Tibial artery (tissue), 4 donors: ENCODE results near the gene TTLL8.
A peak's percentile ranks its signal among the peaks of the same experiment; 100 is the strongest.

ENCODE experiments used
- DNase-seq, 2 donors: peaks; one replicate each; pipeline ENCODE4 v3.0.0-alpha.2; 2019
- H3K27ac ChIP-seq, 2 donors: fragments of 200-600 bp; sonication (generic) in 1 of 2; 1 replicate in 1 of 2; 2 replicates in 1 of 2; pipeline ENCODE4 v1.5.1; 2018 to 2019; ENCODE audit warnings: mild to moderate bottlenecking in 1 of 2
- H3K27me3 ChIP-seq, 2 donors: fragments of 200-600 bp; sonication (generic) in 1 of 2; one replicate each; pipeline versions ENCODE4 v1.5.1 to v1.6.0; 2016 to 2019
- H3K36me3 ChIP-seq, 3 donors: fragments of 200-600 bp; sonication (generic) in 2 of 3; one replicate each; pipeline ENCODE4 v1.5.1; 2016 to 2019; ENCODE audit warnings: mild to moderate bottlenecking in 2 of 3
- H3K4me1 ChIP-seq, 4 donors: fragments of 200-600 bp; sonication (generic) in 2 of 4; 1 replicate in 3 of 4; 2 replicates in 1 of 4; pipeline ENCODE4 v1.5.1; 2016 to 2019
- H3K4me3 ChIP-seq, 2 donors: fragments of 200-600 bp; sonication (generic) in 1 of 2; 1 replicate in 1 of 2; 2 replicates in 1 of 2; pipeline ENCODE4 v1.5.1; 2018 to 2019; ENCODE audit warnings: mild to moderate bottlenecking in 2 of 2
- H3K9me3 ChIP-seq, 3 donors: fragments of 200-600 bp; sonication (generic) in 1 of 3; one replicate each; pipeline ENCODE4 v1.5.1; 2016 to 2019
- intact Hi-C: fragments of 100-400 bp; cut with DNase I; formaldehyde crosslinking; loops from one replicate; pipeline ENCODE4 v1.15.0; 2023; ENCODE audit warnings: low total_unique reads
- TF ChIP-seq, protein P1 (sequence below), 2 experiments: fragments of 200-600 bp in 1 of 2; fragments of 450-650 bp in 1 of 2; IDR thresholded peaks; one replicate each; pipeline ENCODE4 v1.5.1; 2017 to 2019; ENCODE audit warnings: antibody characterized with exemption in 2 of 2, mild to moderate bottlenecking in 1 of 2, moderate library complexity in 1 of 2

Gene TTLL8

DNA sequence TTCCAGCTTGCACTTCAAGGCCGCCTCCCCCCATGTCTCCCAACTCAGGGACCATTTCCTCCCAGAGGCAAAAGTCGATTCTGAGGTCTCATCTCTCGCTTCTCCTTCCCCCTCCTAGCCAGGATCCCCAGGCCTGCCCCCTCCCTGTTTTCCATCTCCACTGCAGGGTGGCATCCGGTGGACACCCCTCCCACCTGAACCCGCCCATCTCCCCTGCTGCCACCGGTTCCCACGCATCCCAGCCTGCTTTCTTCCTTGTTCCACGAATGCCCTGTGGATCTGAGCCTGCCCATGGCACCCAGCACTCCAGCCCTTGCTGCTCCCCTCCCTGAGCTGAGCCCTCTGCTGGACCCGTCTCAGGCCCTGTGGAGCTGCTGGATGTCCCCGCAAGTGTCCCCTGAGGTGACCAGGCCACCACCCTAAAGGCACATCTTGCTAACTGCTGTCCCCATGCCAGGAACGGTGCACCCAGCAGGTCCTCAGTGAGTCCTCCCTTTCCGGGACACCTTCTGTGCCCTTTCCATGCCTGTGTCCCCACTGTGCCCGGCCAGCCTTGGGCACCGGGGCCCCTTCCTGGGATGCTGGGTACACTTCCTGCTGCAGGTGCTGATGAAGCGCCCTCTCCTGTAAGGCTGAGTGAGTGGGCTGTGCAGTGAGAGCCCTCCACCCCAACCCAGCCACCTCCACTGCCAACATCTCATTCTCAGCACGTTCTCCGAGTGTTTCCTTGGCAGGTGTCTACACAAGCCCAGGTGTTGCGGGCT is 46.5 kb downstream of the TTLL8 start:
- intact Hi-C loops: no loop called here
- H3K36me3 ChIP-seq: no peaks in the 10 kb centered on the region
- no peak overlapping the region for H3K4me3 ChIP-seq
- no peak overlapping the region for H3K27ac ChIP-seq
- no peak for DNase-seq
- H3K4me1 ChIP-seq: peaks cover 0 to 19% (median 3%) of the 10 kb centered on the region in 4 donors
- no peaks in the 10 kb centered on the region for H3K9me3 ChIP-seq
- peaks cover 4 to 85% of the 10 kb centered on the region in 2 donors for H3K27me3 ChIP-seq
- TF ChIP-seq, protein P1, sequence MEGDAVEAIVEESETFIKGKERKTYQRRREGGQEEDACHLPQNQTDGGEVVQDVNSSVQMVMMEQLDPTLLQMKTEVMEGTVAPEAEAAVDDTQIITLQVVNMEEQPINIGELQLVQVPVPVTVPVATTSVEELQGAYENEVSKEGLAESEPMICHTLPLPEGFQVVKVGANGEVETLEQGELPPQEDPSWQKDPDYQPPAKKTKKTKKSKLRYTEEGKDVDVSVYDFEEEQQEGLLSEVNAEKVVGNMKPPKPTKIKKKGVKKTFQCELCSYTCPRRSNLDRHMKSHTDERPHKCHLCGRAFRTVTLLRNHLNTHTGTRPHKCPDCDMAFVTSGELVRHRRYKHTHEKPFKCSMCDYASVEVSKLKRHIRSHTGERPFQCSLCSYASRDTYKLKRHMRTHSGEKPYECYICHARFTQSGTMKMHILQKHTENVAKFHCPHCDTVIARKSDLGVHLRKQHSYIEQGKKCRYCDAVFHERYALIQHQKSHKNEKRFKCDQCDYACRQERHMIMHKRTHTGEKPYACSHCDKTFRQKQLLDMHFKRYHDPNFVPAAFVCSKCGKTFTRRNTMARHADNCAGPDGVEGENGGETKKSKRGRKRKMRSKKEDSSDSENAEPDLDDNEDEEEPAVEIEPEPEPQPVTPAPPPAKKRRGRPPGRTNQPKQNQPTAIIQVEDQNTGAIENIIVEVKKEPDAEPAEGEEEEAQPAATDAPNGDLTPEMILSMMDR (IDR thresholded peaks at IDR 0.05): no peak

DNA sequence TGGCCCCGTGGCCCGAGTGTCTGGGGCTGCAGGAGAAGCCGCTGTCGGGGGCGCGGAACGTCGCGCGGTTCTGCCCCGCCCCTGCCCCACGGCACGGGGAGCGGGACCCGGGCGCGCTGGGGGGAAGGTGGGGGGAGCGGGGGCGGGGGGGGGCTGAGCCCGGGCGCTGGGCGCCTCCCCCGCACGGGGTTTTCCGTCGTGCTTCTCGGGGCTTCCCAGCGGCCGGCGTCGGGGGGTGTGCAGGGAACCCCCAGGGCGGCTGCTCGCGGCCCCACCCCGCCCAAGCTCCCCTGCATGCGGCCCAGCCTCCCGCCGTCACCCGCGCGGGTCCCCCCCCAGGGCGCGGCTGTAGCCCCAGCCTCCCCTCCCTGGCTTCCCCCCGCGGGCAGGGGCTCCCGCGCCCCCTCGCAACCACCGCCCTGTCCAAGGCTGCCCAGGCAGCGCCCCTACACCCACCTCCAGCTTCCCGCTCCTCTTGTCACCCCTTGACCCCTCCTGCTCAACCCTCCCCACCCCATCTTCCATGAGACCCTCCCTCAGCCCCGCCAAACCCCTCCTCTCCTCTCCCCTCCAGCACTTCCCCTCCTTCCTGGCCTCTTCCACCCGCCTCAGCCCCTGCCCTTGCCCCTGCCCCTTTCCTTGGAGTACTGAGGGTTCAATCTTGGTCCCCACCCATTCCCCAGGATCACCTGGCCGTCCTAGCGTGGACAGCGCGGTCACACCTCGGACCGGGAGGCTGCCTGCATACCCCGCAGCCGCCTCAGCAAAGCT is 47.2 kb downstream of the TTLL8 start:
- H3K4me3 ChIP-seq: no peak overlapping the region

DNA sequence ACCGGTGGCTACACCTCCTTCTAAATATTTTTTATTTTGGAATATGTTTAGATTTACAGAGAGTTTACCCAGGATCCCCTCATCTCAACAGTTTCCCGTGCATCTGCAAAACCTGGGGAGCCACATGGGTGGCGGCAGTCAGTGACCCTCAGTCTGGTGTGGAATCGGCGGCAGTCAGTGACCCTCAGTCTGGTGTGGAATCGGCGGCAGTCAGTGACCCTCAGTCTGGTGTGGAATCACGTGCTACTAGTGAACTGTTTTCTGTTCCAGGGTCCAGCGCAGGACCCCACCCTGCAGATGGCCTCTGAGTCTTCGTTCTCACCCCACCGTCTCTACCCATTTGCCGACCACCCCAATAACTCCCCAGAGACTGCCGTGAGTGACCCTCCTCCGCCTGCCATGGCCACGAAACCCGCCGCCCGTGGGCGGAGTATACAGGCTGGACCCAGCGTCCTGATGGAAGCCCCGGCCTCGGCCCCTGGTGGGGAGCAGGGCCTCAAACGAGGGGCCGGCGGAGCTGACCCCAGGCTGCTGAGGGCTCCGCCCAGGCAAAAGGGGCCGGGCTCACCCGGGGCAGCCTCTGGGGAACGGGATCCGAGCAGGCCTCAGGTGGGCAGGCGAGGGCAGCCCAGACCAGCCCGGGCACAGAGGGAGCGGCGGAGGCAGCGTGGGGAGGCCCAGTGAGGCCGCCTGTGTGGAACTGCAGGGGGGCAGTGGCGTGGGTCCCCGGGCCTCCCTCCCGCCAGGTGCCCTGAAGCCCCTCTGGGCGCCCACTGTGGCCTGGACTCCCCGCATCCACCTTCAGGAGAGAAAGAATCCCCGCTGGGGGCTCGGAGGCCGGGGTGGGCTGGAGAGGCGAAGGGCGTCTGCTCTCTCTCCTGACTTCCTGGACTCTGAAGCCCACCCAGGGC is 48.1 kb downstream of the TTLL8 start:
- TF ChIP-seq, protein P1 (IDR thresholded peaks at IDR 0.05): no peak
- peak in 1 of 2 donors; percentile 71 for DNase-seq
- intact Hi-C loops: no loop called here
- Histone ChIP-seq H3K36me3 (no peaks in the 10 kb centered on the region), H3K9me3 (no peaks in the 10 kb centered on the region), H3K27ac (no peak overlapping the region), H3K4me1 (peaks cover 0 to 17% (median 3%) of the 10 kb centered on the region in 4 donors), H3K4me3 (no peak overlapping the region), H3K27me3 (peaks cover 4 to 69% of the 10 kb centered on the region in 2 donors)

More for the DNA sequence above, 47.2 kb downstream of the TTLL8 start:
- Histone ChIP-seq H3K27ac (no peak overlapping the region), H3K36me3 (no peaks in the 10 kb centered on the region), H3K27me3 (peaks cover 4 to 77% of the 10 kb centered on the region in 2 donors), H3K9me3 (no peaks in the 10 kb centered on the region), H3K4me1 (peaks cover 0 to 19% (median 3%) of the 10 kb centered on the region in 4 donors)
- no peak for DNase-seq
- intact Hi-C loops: no loop called here
- TF ChIP-seq, protein P1 (IDR thresholded peaks at IDR 0.05): no peak

DNA sequence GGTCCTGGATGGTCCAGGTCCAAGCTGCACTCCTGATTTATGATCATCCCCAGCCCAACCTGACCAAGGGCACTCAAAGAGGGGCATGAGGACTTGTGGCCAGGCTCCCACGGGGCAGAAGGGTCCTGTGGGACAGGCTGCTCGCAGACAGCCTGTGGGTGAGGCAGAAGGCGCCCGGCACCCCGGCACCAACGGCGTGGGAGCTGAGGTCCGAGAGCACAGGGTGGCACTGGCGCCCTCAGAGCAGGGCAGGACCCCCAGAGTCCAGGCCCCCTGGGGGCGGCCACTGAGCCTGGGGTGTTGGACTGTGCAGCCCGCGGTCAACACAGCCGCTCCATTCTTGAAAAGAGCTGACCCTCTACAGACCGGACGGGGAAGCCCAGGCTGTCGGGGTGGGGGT is 48.8 kb downstream of the TTLL8 start:
- Histone ChIP-seq H3K27ac (no peak overlapping the region), H3K4me3 (no peak overlapping the region), H3K27me3 (peaks cover 2 to 64% of the 10 kb centered on the region in 2 donors), H3K4me1 (peaks cover 0 to 9% (median 3%) of the 10 kb centered on the region in 4 donors), H3K36me3 (no peaks in the 10 kb centered on the region), H3K9me3 (no peaks in the 10 kb centered on the region)
- TF ChIP-seq, protein P1 (IDR thresholded peaks at IDR 0.05): no peak
- intact Hi-C loops: no loop called here
- DNase-seq: peak in 1 of 2 donors; percentile 61
